H9 (cell line): Measurements from ENCODE around the gene FADD. TPM values are rescaled to one million over a fixed set of nuclear protein-coding genes. Genes with fewer than 3 reads are reported as not detected.

ENCODE experiments used
- DNase-seq: peaks from one replicate; pipeline ENCODE4 v3.0.0-alpha.2; 2017
- H2AFZ ChIP-seq: one replicate; pipeline ENCODE4 v1.6.1; 2013; ENCODE audit warnings: mild to moderate bottlenecking, low read length, control low read depth, moderate library complexity
- H2AK5ac ChIP-seq: 2 replicates; pipeline ENCODE4 v1.6.1; 2013; ENCODE audit warnings: low read length, control low read depth, mixed read lengths; ENCODE audit not compliant: insufficient read length
- H2BK120ac ChIP-seq: one replicate; pipeline ENCODE4 v1.6.1; 2013; ENCODE audit warnings: low read depth, mild to moderate bottlenecking, low read length, control low read depth, inconsistent platforms; ENCODE audit not compliant: poor library complexity, severe bottlenecking
- H2BK12ac ChIP-seq: 2 replicates; pipeline ENCODE4 v1.6.1; 2013; ENCODE audit warnings: low read length, control low read depth, mixed read lengths, low read depth; ENCODE audit not compliant: insufficient read length
- H2BK15ac ChIP-seq: 2 replicates; pipeline ENCODE4 v1.6.1; 2013; ENCODE audit warnings: low read depth, low read length, control low read depth
- H2BK20ac ChIP-seq: one replicate; pipeline ENCODE4 v1.6.1; 2013; ENCODE audit warnings: low read depth, mild to moderate bottlenecking, low read length, control low read depth, inconsistent platforms; ENCODE audit not compliant: poor library complexity, severe bottlenecking
- H2BK5ac ChIP-seq: 2 replicates; pipeline ENCODE4 v1.6.1; 2013; ENCODE audit warnings: low read length, control low read depth, mixed read lengths; ENCODE audit not compliant: insufficient read length
- H3K14ac ChIP-seq: 2 replicates; pipeline ENCODE4 v1.6.1; 2013; ENCODE audit warnings: low read length, control low read depth; ENCODE audit not compliant: insufficient read depth
- H3K18ac ChIP-seq: 2 replicates; pipeline ENCODE4 v1.6.1; 2013; ENCODE audit warnings: low read depth, mild to moderate bottlenecking, mixed read lengths, low read length, control low read depth; ENCODE audit not compliant: insufficient read length
- H3K23ac ChIP-seq: 2 replicates; pipeline ENCODE4 v1.6.1; 2013; ENCODE audit warnings: low read length, control low read depth, mixed read lengths, low read depth; ENCODE audit not compliant: insufficient read length
- H3K23me2 ChIP-seq: 2 replicates; pipeline ENCODE4 v1.6.1; 2013; ENCODE audit warnings: low read depth, mild to moderate bottlenecking, mixed read lengths, low read length, control low read depth; ENCODE audit not compliant: insufficient read length, poor library complexity, severe bottlenecking
- H3K27ac ChIP-seq: 2 replicates; pipeline ENCODE4 v1.5.1; 2013; ENCODE audit warnings: low read length, control low read depth, mixed read lengths, low read depth; ENCODE audit not compliant: insufficient read length
- H3K27me3 ChIP-seq: 2 replicates; pipeline ENCODE4 v1.6.1; 2013; ENCODE audit warnings: low read length, control low read depth, inconsistent platforms; ENCODE audit not compliant: insufficient read depth
- H3K4ac ChIP-seq: 2 replicates; pipeline ENCODE4 v1.6.1; 2013; ENCODE audit warnings: low read depth, mild to moderate bottlenecking, control low read depth, inconsistent platforms, low read length, moderate library complexity
- H3K4me1 ChIP-seq: 2 replicates; pipeline ENCODE4 v1.6.1; 2013; ENCODE audit warnings: low read length, control low read depth, inconsistent platforms; ENCODE audit not compliant: insufficient read depth
- H3K4me2 ChIP-seq: 2 replicates; pipeline ENCODE4 v1.6.1; 2013; ENCODE audit warnings: low read length, control low read depth, mixed read lengths; ENCODE audit not compliant: insufficient read length, insufficient read depth
- H3K56ac ChIP-seq: 2 replicates; pipeline ENCODE4 v1.6.1; 2013; ENCODE audit warnings: low read depth, mild to moderate bottlenecking, mixed read lengths, low read length, control low read depth; ENCODE audit not compliant: insufficient read length
- H3K79me1 ChIP-seq: 2 replicates; pipeline ENCODE4 v1.6.1; 2013; ENCODE audit warnings: low read depth, mild to moderate bottlenecking, moderate library complexity, low read length, control low read depth, inconsistent platforms; ENCODE audit not compliant: insufficient read depth, poor library complexity, severe bottlenecking
- H3K79me2 ChIP-seq: 2 replicates; pipeline ENCODE4 v1.6.1; 2013; ENCODE audit warnings: low read length, control low read depth, inconsistent platforms; ENCODE audit not compliant: insufficient read depth
- H3K9ac ChIP-seq: 2 replicates; pipeline ENCODE4 v1.6.1; 2013; ENCODE audit warnings: low read length, control low read depth, mixed read lengths; ENCODE audit not compliant: insufficient read length; ENCODE audit errors: extremely low read depth
- H3K9me3 ChIP-seq: one replicate; pipeline ENCODE4 v1.6.1; 2013; ENCODE audit warnings: low read depth, low read length, inconsistent platforms; ENCODE audit not compliant: control insufficient read depth
- H3T11ph ChIP-seq: one replicate; pipeline ENCODE4 v1.6.1; 2013; ENCODE audit warnings: mild to moderate bottlenecking, low read length, control low read depth, inconsistent platforms
- H4K20me1 ChIP-seq: one replicate; pipeline ENCODE4 v1.6.1; 2013; ENCODE audit not compliant: control insufficient read depth, insufficient read length, insufficient read depth
- H4K5ac ChIP-seq: 2 replicates; pipeline ENCODE4 v1.6.1; 2013; ENCODE audit warnings: low read depth, mild to moderate bottlenecking, mixed read lengths, low read length, control low read depth; ENCODE audit not compliant: insufficient read length
- H4K8ac ChIP-seq: replicated peaks from 2 replicates; pipeline ENCODE4 v1.6.1; 2013; ENCODE audit warnings: low read length, control low read depth, mixed read lengths, low read depth; ENCODE audit not compliant: insufficient read length
- H4K91ac ChIP-seq: 2 replicates; pipeline ENCODE4 v1.6.1; 2013; ENCODE audit warnings: low read depth, mild to moderate bottlenecking, moderate library complexity, mixed read lengths, low read length, control low read depth; ENCODE audit not compliant: insufficient read length
- H3K27ac Mint-ChIP-seq, 3 experiments: 2 replicates in 2 of 3; 3 replicates in 1 of 3; pipeline ENCODE4 v1.8.0; 2020 to 2021; ENCODE audit warnings: mixed read lengths in 3 of 3, mild to moderate bottlenecking in 1 of 3, moderate library complexity in 1 of 3
- H3K27me3 Mint-ChIP-seq: 2 replicates; pipeline ENCODE4 v1.8.0; 2021; ENCODE audit warnings: low read depth, mild to moderate bottlenecking, moderate library complexity, mixed read lengths
- H3K36me3 Mint-ChIP-seq, 3 experiments: 2 replicates in 2 of 3; 3 replicates in 1 of 3; pipeline ENCODE4 v1.8.0; 2020 to 2021; ENCODE audit warnings: low read depth in 3 of 3, mixed read lengths in 3 of 3; ENCODE audit not compliant: insufficient read depth in 1 of 3
- H3K4me1 Mint-ChIP-seq, 2 experiments: 2 replicates each; pipeline ENCODE4 v1.8.0; 2020; ENCODE audit warnings: mixed read lengths in 2 of 2
- H3K4me3 Mint-ChIP-seq, 2 experiments: 2 replicates in 1 of 2; 3 replicates in 1 of 2; pipeline ENCODE4 v1.8.0; 2020 to 2021; ENCODE audit warnings: mild to moderate bottlenecking in 2 of 2, mixed read lengths in 2 of 2, moderate library complexity in 1 of 2
- H3K9me3 Mint-ChIP-seq, 2 experiments: 2 replicates in 1 of 2; 3 replicates in 1 of 2; pipeline ENCODE4 v1.8.0; 2020; ENCODE audit warnings: mild to moderate bottlenecking in 2 of 2, mixed read lengths in 2 of 2, moderate library complexity in 1 of 2
- CTCF ChIP-seq: fragments of 200-600 bp; sonication (generic); conservative IDR thresholded peaks from 3 replicates; pipeline ENCODE4 v1.8.0; 2021; ENCODE audit warnings: antibody characterized with exemption, mild to moderate bottlenecking
- WGBS: extraction: QIAGEN DNeasy Blood & Tissue Kit; methylation state at CpG from one replicate; pipeline ENCODE4 v1.1.7; 2013; ENCODE audit warnings: missing lambda C conversion rate, low lambda C conversion rate, mixed read lengths; ENCODE audit not compliant: insufficient read length; ENCODE audit errors: extremely low coverage; 5-methylcytosine and 5-hydroxymethylcytosine counted together
- total RNA-seq: library from RNA; stranded (reverse); gene quantifications from 2 replicates; pipeline ENCODE4 v1.2.1, GENCODE V29; 2021

FADD gene
- total RNA-seq, 1 experiment from 2014 or later = 51.1 TPM

- no peak overlapping the region for H4K91ac ChIP-seq
- H3K4me3 Mint-ChIP-seq = no peak overlapping the region
- no peak overlapping the region for H2BK120ac ChIP-seq
- H3K9me3 Mint-ChIP-seq = no peaks in the 10 kb centered on the region
- H3K27me3 ChIP-seq = no peaks in the 10 kb centered on the region
- H3K9me3 ChIP-seq = no peaks in the 10 kb centered on the region
- H3K27me3 Mint-ChIP-seq = peaks cover 16% of the 10 kb centered on the region
- no CpG with 5 or more reads among the region's 4 CpGs for WGBS
- no peak overlapping the region for H3K27ac ChIP-seq
- no peak overlapping the region for H2AFZ ChIP-seq
- H3K4me1 Mint-ChIP-seq = peaks cover 4 to 10% of the 10 kb centered on the region in 2 experiments
- no peak overlapping the region for H2BK12ac ChIP-seq
- no peak overlapping the region for H3T11ph ChIP-seq
- H3K56ac ChIP-seq = no peak overlapping the region
- no peaks in the 10 kb centered on the region for H3K79me2 ChIP-seq
- no peaks in the 10 kb centered on the region for H3K36me3 Mint-ChIP-seq
- no peak overlapping the region for H2AK5ac ChIP-seq
- H2BK5ac ChIP-seq = no peak overlapping the region
- H4K5ac ChIP-seq = no peak overlapping the region
- H3K23me2 ChIP-seq = no peaks in the 10 kb centered on the region
- H3K9ac ChIP-seq = no peak overlapping the region
- no peak overlapping the region for H4K8ac ChIP-seq
- H3K4me2 ChIP-seq = no peak overlapping the region
- TF ChIP-seq CTCF = no peak
- no peaks in the 10 kb centered on the region for H3K79me1 ChIP-seq
- H4K20me1 ChIP-seq = no peaks in the 10 kb centered on the region
- no peak overlapping the region for H3K14ac ChIP-seq
- no peak overlapping the region for H2BK20ac ChIP-seq
- DNase-seq = no peak
- H3K4ac ChIP-seq = no peak overlapping the region
- H2BK15ac ChIP-seq = no peak overlapping the region
- H3K18ac ChIP-seq = no peak overlapping the region
- H3K4me1 ChIP-seq = no peaks in the 10 kb centered on the region; the same call in 1 of the 2 replicates
- no peak overlapping the region for H3K23ac ChIP-seq
- peak overlapping the region in 1 of 3 experiments; percentile 34; a peak in 1 of 7 replicates for H3K27ac Mint-ChIP-seq
Measured at GRCh38 chr11:70242885-70243284, 39.8 kb downstream of the FADD start.
